SU-DHL-6 (cell line): ENCODE results near the gene TRIM7.
A peak's percentile ranks its signal among the peaks of the same experiment; 100 is the strongest.

Source experiments
- H2AFZ ChIP-seq: fragments of 200-600 bp; sonication (generic); 2 replicates; pipeline ENCODE4 v1.6.1; 2014; ENCODE audit warnings: low read depth, mild to moderate bottlenecking, moderate library complexity, mixed read lengths, antibody characterized with exemption, low read length; ENCODE audit not compliant: severe bottlenecking
- H3F3A ChIP-seq: fragments of 200-600 bp; shearing (Covaris generic); 2 replicates; pipeline ENCODE4 v1.6.0; 2016; ENCODE audit warnings: antibody characterized with exemption, mild to moderate bottlenecking; ENCODE audit not compliant: insufficient read depth
- H3K27ac ChIP-seq: fragments of 200-600 bp; sonication (generic); 2 replicates; pipeline ENCODE4 v1.5.1; 2016; ENCODE audit warnings: low read depth, mild to moderate bottlenecking, low read length, moderate library complexity, mixed read lengths
- H3K27me3 ChIP-seq: fragments of 200-600 bp; sonication (generic), shearing (Covaris generic); 2 replicates; pipeline ENCODE4 v1.6.0; 2014; ENCODE audit warnings: mild to moderate bottlenecking, low read length
- H3K36me3 ChIP-seq: fragments of 200-600 bp; sonication (generic); 2 replicates; pipeline ENCODE4 v1.6.1; 2014; ENCODE audit warnings: mild to moderate bottlenecking, low read length, mixed read lengths
- H3K4me2 ChIP-seq: fragments of 300-600, 200-600 bp; shearing (Covaris generic), sonication (generic); 2 replicates; pipeline ENCODE4 v1.6.0; 2014; ENCODE audit warnings: low read length, low read depth, mild to moderate bottlenecking; ENCODE audit not compliant: poor library complexity, severe bottlenecking
- H3K4me3 ChIP-seq: fragments of 200-600 bp; sonication (generic); 2 replicates; pipeline ENCODE4 v1.5.1; 2014; ENCODE audit warnings: antibody characterized with exemption, low read length, mild to moderate bottlenecking, mixed read lengths; ENCODE audit not compliant: insufficient read depth, poor library complexity, severe bottlenecking
- H3K79me2 ChIP-seq: fragments of 200-600 bp; sonication (generic); 2 replicates; pipeline ENCODE4 v1.6.1; 2014; ENCODE audit warnings: mild to moderate bottlenecking, low read length, moderate library complexity; ENCODE audit not compliant: insufficient read depth
- H3K9ac ChIP-seq: fragments of 200-600 bp; sonication (generic); 2 replicates; pipeline ENCODE4 v1.7.0; 2014; ENCODE audit warnings: mild to moderate bottlenecking, low read length
- H3K9me2 ChIP-seq: fragments of 200-600 bp; sonication (generic); replicated peaks from 2 replicates; pipeline ENCODE4 v1.6.1; 2014; ENCODE audit warnings: low read length; ENCODE audit not compliant: insufficient read depth
- H3K9me3 ChIP-seq: fragments of 200-600 bp; sonication (generic); 2 replicates; pipeline ENCODE4 v1.6.1; 2014; ENCODE audit warnings: low read length, mixed read lengths; ENCODE audit not compliant: insufficient read depth
- H4K20me1 ChIP-seq: fragments of 200-600 bp; sonication (generic); 2 replicates; pipeline ENCODE4 v1.6.1; 2014; ENCODE audit warnings: low read depth, mild to moderate bottlenecking, antibody characterized with exemption, low read length, moderate library complexity, mixed read lengths
- CTCF ChIP-seq: fragments of 200-600 bp; sonication (generic); IDR thresholded peaks from one replicate; pipeline ENCODE4 v1.5.1; 2017; ENCODE audit warnings: antibody characterized with exemption, mild to moderate bottlenecking, low read length, moderate library complexity; ENCODE audit not compliant: insufficient read depth, poor library complexity, severe bottlenecking
- EZH2phosphoT487 ChIP-seq: fragments of 200-600 bp; sonication (generic), shearing (Covaris generic); conservative IDR thresholded peaks from 2 replicates; pipeline ENCODE4 v1.6.1; 2018; ENCODE audit warnings: mild to moderate bottlenecking, antibody characterized with exemption, low read length, moderate library complexity, mixed read lengths

Gene TRIM7

GRCh38 chr5:181167814-181168488 lies 37.0 kb downstream of the TRIM7 start:
- Histone ChIP-seq H3K4me3 (no peak overlapping the region), H3K4me2 (peak overlapping the region; percentile 33)

GRCh38 chr5:181166812-181167733 lies 37.9 kb downstream of the TRIM7 start:
- Histone ChIP-seq H3K36me3 (no peaks in the 10 kb centered on the region), H3K27me3 (no peaks in the 10 kb centered on the region), H3F3A (0 out of 2 replicates have a peak, but pooled peaks cover 8% of the 10 kb centered on the region), H3K27ac (peak overlapping the region; percentile 11), H3K4me2 (peak overlapping the region; percentile 33), H3K4me3 (no peak overlapping the region), H3K9me2 (no peaks in the 10 kb centered on the region), H2AFZ (peak overlapping the region; percentile 3), H3K79me2 (no peaks in the 10 kb centered on the region), H3K9ac (no peak overlapping the region), H3K9me3 (no peaks in the 10 kb centered on the region), H4K20me1 (no peaks in the 10 kb centered on the region)
- TF ChIP-seq CTCF (no peak), EZH2phosphoT487 (no peak)

More at GRCh38 chr5:181167814-181168488, 37.0 kb downstream of the TRIM7 start:
- H3K27me3 ChIP-seq: no peaks in the 10 kb centered on the region
- H2AFZ ChIP-seq: peak overlapping the region; percentile 3
- H3K36me3 ChIP-seq: no peaks in the 10 kb centered on the region
- H3K9ac ChIP-seq: no peak overlapping the region
- H3K79me2 ChIP-seq: no peaks in the 10 kb centered on the region
- TF ChIP-seq EZH2phosphoT487 (no peak), CTCF (peak; percentile 73)
- H3K9me2 ChIP-seq: no peaks in the 10 kb centered on the region
- no peaks in the 10 kb centered on the region for H3K9me3 ChIP-seq
- no peaks in the 10 kb centered on the region for H4K20me1 ChIP-seq
- no peak overlapping the region for H3K27ac ChIP-seq
- H3F3A ChIP-seq: 0 out of 2 replicates have a peak, but pooled peaks cover 8% of the 10 kb centered on the region

- H3K79me2 ChIP-seq: no peaks in the 10 kb centered on the region
- H3K9me2 ChIP-seq: no peaks in the 10 kb centered on the region
- H3K9me3 ChIP-seq: no peaks in the 10 kb centered on the region
- no peaks in the 10 kb centered on the region for H4K20me1 ChIP-seq
- peaks cover 20% of the 10 kb centered on the region for H3F3A ChIP-seq
- H3K9ac ChIP-seq: no peak overlapping the region
- H3K27ac ChIP-seq: no peak overlapping the region
- H2AFZ ChIP-seq: no peak overlapping the region
- TF ChIP-seq EZH2phosphoT487 (no peak), CTCF (no peak)
- H3K4me2 ChIP-seq: no peak overlapping the region
- no peaks in the 10 kb centered on the region for H3K27me3 ChIP-seq
- no peak overlapping the region for H3K4me3 ChIP-seq
- no peaks in the 10 kb centered on the region for H3K36me3 ChIP-seq
These were observed 40.7 kb downstream of the TRIM7 start for GRCh38 chr5:181164076-181164952.
